ENCODE data around the gene SUGP1. TPM values are rescaled to one million over a fixed set of nuclear protein-coding genes. Genes with fewer than 3 reads are reported as not detected.

Gene SUGP1
- total RNA-seq, 1 experiment from 2014 or later = 51.2 TPM

GRCh38 chr19:19259741-19260140 is 60.6 kb downstream of the SUGP1 start:
- no TSS peak for BruUV-seq (replicated peaks)
- no peak for DNase-seq
- H3K4me1 Mint-ChIP-seq (ENCODE audit: low read depth, unreplicated experiment) = peaks cover 8% of the 10 kb centered on the region
- Histone ChIP-seq H3K9me3 (no peaks in the 10 kb centered on the region; the same call in 1 of the 2 replicates), H3K4me1 (no peaks in the 10 kb centered on the region), H3K4me3 (ENCODE audit: low read depth, low read length) (no peak overlapping the region), H3K36me3 (ENCODE audit: control insufficient read depth, insufficient read depth, low read length) (no peaks in the 10 kb centered on the region), H3K27me3 (replicated peaks; ENCODE audit: control insufficient read depth, insufficient read depth, low read length) (no peaks in the 10 kb centered on the region)
- H3K36me3 Mint-ChIP-seq (ENCODE audit: insufficient read depth, unreplicated experiment) = peaks cover 9% of the 10 kb centered on the region
- H3K4me3 Mint-ChIP-seq (ENCODE audit: unreplicated experiment) = no peak overlapping the region
- no peak for TF ChIP-seq CTCF (IDR thresholded peaks at IDR 0.05; ENCODE audit: insufficient read depth in 1 of 2, low read depth in 1 of 2, low read length in 1 of 2, severe bottlenecking in 1 of 2, unreplicated experiment in 1 of 2)
- peaks cover 9% of the 10 kb centered on the region for H3K27me3 Mint-ChIP-seq (ENCODE audit: insufficient read depth, unreplicated experiment)
- ChIA-PET POLR2A (no interaction called here), CTCF (no interaction called here)
- H3K27ac Mint-ChIP-seq (ENCODE audit: unreplicated experiment) = no peak overlapping the region
- H3K9me3 Mint-ChIP-seq (ENCODE audit: unreplicated experiment) = no peaks in the 10 kb centered on the region
- intact Hi-C loops (cut with micrococcal nuclease; ENCODE audit: unreplicated experiment) = no loop called here

- peaks cover 9% of the 10 kb centered on the region for H3K27me3 Mint-ChIP-seq (ENCODE audit: insufficient read depth, unreplicated experiment)
- Histone ChIP-seq H3K36me3 (ENCODE audit: control insufficient read depth, insufficient read depth, low read length) (no peaks in the 10 kb centered on the region), H3K27me3 (replicated peaks; ENCODE audit: control insufficient read depth, insufficient read depth, low read length) (no peaks in the 10 kb centered on the region), H3K4me3 (ENCODE audit: low read depth, low read length) (no peak overlapping the region), H3K9me3 (no peaks in the 10 kb centered on the region; the same call in 1 of the 2 replicates), H3K4me1 (no peaks in the 10 kb centered on the region)
- no TSS peak for BruUV-seq (replicated peaks)
- intact Hi-C loops (cut with micrococcal nuclease; ENCODE audit: unreplicated experiment) = no loop called here
- no peak for DNase-seq
- TF ChIP-seq CTCF (IDR thresholded peaks at IDR 0.05; ENCODE audit: insufficient read depth in 1 of 2, low read depth in 1 of 2, low read length in 1 of 2, severe bottlenecking in 1 of 2, unreplicated experiment in 1 of 2) = no peak
- H3K27ac Mint-ChIP-seq (ENCODE audit: unreplicated experiment) = no peak overlapping the region
- H3K9me3 Mint-ChIP-seq (ENCODE audit: unreplicated experiment) = no peaks in the 10 kb centered on the region
- CTCF ChIA-PET = no interaction called here
- peaks cover 8% of the 10 kb centered on the region for H3K4me1 Mint-ChIP-seq (ENCODE audit: low read depth, unreplicated experiment)
- peaks cover 9% of the 10 kb centered on the region for H3K36me3 Mint-ChIP-seq (ENCODE audit: insufficient read depth, unreplicated experiment)
- POLR2A ChIA-PET = no interaction called here
- no peak overlapping the region for H3K4me3 Mint-ChIP-seq (ENCODE audit: unreplicated experiment)
Measured at GRCh38 chr19:19258589-19259338, 61.5 kb downstream of the SUGP1 start.

GRCh38 chr19:19257836-19258588 is 62.3 kb downstream of the SUGP1 start:
- ChIA-PET POLR2A (no interaction called here), CTCF (no interaction called here)
- Mint-ChIP-seq H3K27ac (ENCODE audit: unreplicated experiment) (no peak overlapping the region), H3K36me3 (ENCODE audit: insufficient read depth, unreplicated experiment) (peaks cover 9% of the 10 kb centered on the region), H3K4me1 (ENCODE audit: low read depth, unreplicated experiment) (peaks cover 8% of the 10 kb centered on the region), H3K4me3 (ENCODE audit: unreplicated experiment) (no peak overlapping the region), H3K27me3 (ENCODE audit: insufficient read depth, unreplicated experiment) (peaks cover 12% of the 10 kb centered on the region), H3K9me3 (ENCODE audit: unreplicated experiment) (no peaks in the 10 kb centered on the region)
- Histone ChIP-seq H3K4me3 (ENCODE audit: low read depth, low read length) (no peak overlapping the region), H3K27me3 (replicated peaks; ENCODE audit: control insufficient read depth, insufficient read depth, low read length) (no peaks in the 10 kb centered on the region), H3K4me1 (no peaks in the 10 kb centered on the region), H3K36me3 (ENCODE audit: control insufficient read depth, insufficient read depth, low read length) (no peaks in the 10 kb centered on the region), H3K9me3 (no peaks in the 10 kb centered on the region; the same call in 1 of the 2 replicates)
- DNase-seq = no peak
- TF ChIP-seq CTCF (IDR thresholded peaks at IDR 0.05; ENCODE audit: insufficient read depth in 1 of 2, low read depth in 1 of 2, low read length in 1 of 2, severe bottlenecking in 1 of 2, unreplicated experiment in 1 of 2) = no peak
- intact Hi-C loops (cut with micrococcal nuclease; ENCODE audit: unreplicated experiment) = no loop called here
- BruUV-seq (replicated peaks) = no TSS peak

Measured in Caco-2 (cell line).